Stimulated activated CD4-positive, alpha-beta T cell treated with anti-CD3 and anti-CD28 coated beads, Interleukin-4, amount 100 ng/mL, for 1 hour (primary cell): ENCODE data around the gene LAIR1.
"Not testable (repeated sequence)": the region's sequence is repeated elsewhere in the genome, so short reads cannot be mapped to it uniquely, and the experiment has no call there.

Experiments used
- DNase-seq: peaks from one replicate; pipeline ENCODE4 v3.0.0-alpha.2; 2020

LAIR1 gene

GRCh38 chr19:54375181-54375938 is 10.6 kb upstream of the LAIR1 start:
- DNase-seq = not testable (repeated sequence)

- DNase-seq = no peak
These were observed 9.3 kb upstream of the LAIR1 start for GRCh38 chr19:54373781-54374631.

GRCh38 chr19:54371453-54371852 is 6.7 kb upstream of the LAIR1 start:
- DNase-seq = not testable (repeated sequence)

- DNase-seq = not testable (repeated sequence)
These were observed 5.7 kb upstream of the LAIR1 start for GRCh38 chr19:54370434-54370796.

GRCh38 chr19:54369688-54370433 is 5.1 kb upstream of the LAIR1 start:
- DNase-seq = not testable (repeated sequence)

- DNase-seq = no peak
These were observed 4.5 kb upstream of the LAIR1 start for GRCh38 chr19:54369082-54369687.

GRCh38 chr19:54366811-54367210 is 2.1 kb upstream of the LAIR1 start:
- DNase-seq = no peak

GRCh38 chr19:54365798-54366197 is 1.1 kb upstream of the LAIR1 start:
- not testable (repeated sequence) for DNase-seq

GRCh38 chr19:54361680-54362422 is 2.9 kb downstream of the LAIR1 start:
- not testable (repeated sequence) for DNase-seq

- peak; percentile 73 for DNase-seq
These were observed 5.4 kb downstream of the LAIR1 start for GRCh38 chr19:54359149-54359820.

- no peak for DNase-seq
These were observed 7.3 kb downstream of the LAIR1 start for GRCh38 chr19:54357381-54357780.

- DNase-seq = no peak
These were observed 8.2 kb downstream of the LAIR1 start for GRCh38 chr19:54356444-54357056.

GRCh38 chr19:54355675-54356074 is 9.1 kb downstream of the LAIR1 start:
- no peak for DNase-seq

GRCh38 chr19:54354761-54355160 is 10.0 kb downstream of the LAIR1 start:
- no peak for DNase-seq

GRCh38 chr19:54352546-54352945 is 12.2 kb downstream of the LAIR1 start:
- DNase-seq = no peak

GRCh38 chr19:54352041-54352440 is 12.7 kb downstream of the LAIR1 start:
- DNase-seq = no peak

- no peak for DNase-seq
These were observed 13.3 kb downstream of the LAIR1 start for GRCh38 chr19:54351474-54351873.

GRCh38 chr19:54345938-54346386 is 18.8 kb downstream of the LAIR1 start:
- no peak for DNase-seq

GRCh38 chr19:54343868-54344267 is 20.9 kb downstream of the LAIR1 start:
- DNase-seq = no peak

- no peak for DNase-seq
These were observed 23.4 kb downstream of the LAIR1 start for GRCh38 chr19:54341295-54341694.
